NOMO-1 treated with dmso at 0.1 percent for 144 hours (cell line): ENCODE results near the gene SLIRP.
A peak's percentile ranks its signal among the peaks of the same experiment; 100 is the strongest.
"Not testable (repeated sequence)": the region's sequence is repeated elsewhere in the genome, so short reads cannot be mapped to it uniquely, and the experiment has no call there.

Experiments used
- DNase-seq: peaks from one replicate; lab custom pipeline; 2025; ENCODE audit not compliant: unreplicated experiment; lab: John Stamatoyannopoulos, UW

SLIRP gene

DNA sequence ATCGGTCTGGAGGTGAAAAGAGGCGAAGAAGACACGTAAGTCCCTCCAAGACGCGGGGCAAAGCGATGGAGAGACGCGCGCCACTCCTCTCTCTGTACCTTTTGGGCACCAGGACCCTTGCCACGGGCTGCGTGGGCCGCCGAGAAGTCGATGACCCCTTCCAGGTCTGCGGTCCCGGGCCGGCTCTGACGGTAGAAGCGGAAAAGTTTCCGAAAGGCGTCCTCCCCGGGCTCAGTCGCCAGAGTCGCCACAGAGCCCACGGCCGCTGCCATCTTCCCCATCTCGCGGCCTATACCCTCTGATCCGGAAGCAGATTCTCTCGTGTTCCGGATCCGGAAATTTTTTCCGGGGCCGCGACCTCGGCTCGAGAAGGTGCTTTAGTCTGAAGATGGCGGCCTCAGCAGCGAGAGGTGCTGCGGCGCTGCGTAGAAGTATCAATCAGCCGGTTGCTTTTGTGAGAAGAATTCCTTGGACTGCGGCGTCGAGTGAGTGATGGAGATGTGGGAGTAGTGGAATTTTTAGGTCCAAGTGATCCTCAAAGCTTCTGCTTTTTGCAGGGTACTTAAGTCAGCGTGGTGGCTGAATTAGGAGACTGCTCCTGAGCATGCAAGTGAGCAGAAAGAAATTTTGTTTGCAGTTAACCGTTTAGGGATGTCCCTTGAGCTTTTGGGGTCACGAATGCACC lies at the start of gene SLIRP, which contains the start of gene ALKBH1:
TSS of gene SLIRP (plus strand) at position 380 of the 685 bp plus-strand sequence. CDS start at position 389, 9 bp downstream.
TSS of gene ALKBH1 (minus strand) at position 300 of the 685 bp plus-strand sequence. CDS start at position 281, 19 bp downstream.
- peak; percentile 87 for DNase-seq

DNA sequence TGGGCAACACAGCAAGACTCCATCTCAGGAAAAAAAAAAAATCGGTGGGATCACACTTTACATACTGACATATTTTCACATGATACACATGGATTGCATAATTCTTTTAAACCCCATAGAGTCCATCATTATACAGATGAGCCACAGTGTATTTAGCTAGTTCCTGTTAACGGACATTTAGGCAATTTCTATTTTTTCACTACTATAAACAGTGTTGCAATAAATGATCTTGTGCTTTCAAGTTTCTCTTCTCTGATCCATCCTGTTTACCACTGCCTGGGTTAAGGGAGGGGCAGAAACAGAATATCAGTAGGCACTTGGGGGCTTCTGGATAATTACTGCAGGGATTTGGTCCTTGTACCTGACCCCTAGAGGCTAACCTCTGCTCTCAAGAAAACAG lies 48.1 kb upstream of the SLIRP start:
- DNase-seq = peak; percentile 74

DNA sequence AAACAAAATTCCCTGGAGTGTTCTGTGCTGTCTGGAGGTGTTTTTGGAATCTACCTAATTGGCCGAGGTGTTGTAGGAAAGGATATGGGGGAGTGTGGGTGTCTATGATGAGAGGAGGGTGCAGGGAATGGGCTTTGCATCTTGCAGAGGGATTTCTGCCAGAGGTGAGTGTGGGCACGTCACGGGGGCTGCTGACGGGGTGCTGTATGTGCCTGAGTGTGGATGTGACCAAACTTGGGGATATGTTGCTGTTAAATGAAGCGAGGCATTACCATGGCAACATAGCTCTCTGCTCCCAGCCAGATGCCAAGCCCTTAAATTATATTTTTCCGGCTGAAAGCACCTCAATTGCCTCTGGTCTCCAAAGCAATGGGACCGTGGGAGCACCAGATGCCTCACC lies 47.1 kb upstream of the SLIRP start:
- DNase-seq = no peak

DNA sequence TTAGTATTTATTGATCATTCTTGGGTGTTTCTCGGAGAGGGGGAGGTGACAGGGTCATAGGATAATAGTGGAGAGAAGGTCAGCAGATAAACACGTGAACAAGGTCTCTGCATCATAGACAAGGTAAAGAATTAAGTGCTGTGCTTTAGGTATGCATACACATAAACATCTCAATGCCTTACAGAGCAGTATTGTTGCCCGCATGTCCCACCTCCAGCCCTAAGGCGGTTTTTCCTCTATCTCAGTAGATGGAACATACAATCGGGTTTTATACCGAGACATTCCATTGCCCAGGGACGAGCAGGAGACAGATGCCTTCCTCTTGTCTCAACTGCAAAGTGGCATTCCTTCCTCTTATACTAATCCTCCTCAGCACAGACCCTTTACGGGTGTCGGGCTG lies 46.3 kb upstream of the SLIRP start:
- DNase-seq = not testable (repeated sequence)

DNA sequence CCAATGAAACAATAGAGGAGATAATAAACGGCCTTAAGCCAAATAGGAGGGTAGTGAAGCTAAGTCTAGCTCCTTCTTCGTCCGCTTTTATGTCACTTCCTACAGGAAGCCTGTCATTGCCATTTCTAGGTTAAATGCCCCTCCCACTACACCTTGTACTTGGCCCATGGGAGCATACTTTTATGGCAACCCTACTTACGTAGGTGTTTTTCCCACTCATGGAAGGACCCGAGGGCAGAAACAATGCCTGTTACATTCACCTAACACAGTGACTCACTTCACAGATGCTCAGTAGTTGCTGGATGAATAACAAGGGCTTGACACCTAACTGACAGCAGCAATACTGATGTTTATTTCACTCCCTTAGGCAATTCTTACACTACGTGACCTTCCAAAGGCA lies 44.6 kb upstream of the SLIRP start:
- no peak for DNase-seq

DNA sequence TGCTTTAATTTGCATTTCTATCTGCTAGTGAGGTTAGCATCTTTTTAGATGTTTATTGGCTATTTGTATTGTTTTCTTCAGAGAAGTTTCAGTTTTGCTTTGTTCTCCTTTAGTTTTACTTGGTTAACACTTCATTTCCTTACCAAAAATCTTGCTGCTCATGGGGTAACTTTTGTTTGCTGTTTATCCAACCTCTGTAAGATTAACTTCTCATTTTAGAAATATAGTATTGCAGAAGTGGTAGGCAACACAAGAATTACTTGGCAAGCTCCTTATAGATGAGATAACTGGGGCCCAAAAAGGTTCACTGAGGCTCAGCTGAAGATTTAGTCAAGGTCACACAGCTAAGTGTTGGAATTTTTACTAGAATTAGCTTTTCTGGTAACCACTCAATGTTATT lies 40.6 kb upstream of the SLIRP start:
- DNase-seq = no peak

DNA sequence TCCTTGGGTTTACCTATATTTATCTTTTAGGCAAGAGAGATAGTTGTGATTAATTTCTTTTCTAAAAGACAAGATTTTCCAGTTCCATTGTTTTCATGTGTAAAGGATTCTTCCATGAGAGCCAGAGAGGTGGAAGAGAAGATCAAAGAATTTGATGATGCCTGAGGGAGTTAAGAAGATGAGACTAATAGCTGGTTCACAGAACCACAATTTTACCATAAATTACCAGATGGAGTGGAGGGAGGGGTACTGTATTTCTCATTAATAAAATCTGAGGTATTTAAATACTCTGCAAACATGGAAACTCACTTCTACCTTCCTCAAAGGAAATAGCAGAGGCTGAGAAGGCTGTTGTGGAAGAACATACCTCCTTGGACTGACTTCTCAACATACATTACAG lies 34.7 kb upstream of the SLIRP start:
- DNase-seq = no peak

DNA sequence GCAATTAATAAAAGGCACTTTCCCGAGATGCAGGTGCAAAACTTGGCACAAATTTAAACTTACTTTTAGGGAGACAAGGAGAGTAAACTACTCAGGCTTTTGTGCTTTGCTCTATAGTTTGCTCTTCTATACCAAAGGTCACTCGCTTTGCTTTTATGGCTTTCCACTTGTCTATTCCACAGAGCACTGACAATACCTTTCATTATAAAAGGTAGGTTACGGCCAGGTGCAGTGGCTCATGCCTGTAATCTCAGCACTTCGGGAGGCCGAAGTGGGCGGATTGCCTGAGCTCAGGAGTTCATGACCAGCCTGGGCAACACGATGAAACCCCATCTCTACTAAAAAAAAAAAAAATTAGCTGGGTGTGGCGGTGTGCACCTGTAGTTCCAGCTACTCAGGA lies 33.0 kb upstream of the SLIRP start:
- DNase-seq = no peak

DNA sequence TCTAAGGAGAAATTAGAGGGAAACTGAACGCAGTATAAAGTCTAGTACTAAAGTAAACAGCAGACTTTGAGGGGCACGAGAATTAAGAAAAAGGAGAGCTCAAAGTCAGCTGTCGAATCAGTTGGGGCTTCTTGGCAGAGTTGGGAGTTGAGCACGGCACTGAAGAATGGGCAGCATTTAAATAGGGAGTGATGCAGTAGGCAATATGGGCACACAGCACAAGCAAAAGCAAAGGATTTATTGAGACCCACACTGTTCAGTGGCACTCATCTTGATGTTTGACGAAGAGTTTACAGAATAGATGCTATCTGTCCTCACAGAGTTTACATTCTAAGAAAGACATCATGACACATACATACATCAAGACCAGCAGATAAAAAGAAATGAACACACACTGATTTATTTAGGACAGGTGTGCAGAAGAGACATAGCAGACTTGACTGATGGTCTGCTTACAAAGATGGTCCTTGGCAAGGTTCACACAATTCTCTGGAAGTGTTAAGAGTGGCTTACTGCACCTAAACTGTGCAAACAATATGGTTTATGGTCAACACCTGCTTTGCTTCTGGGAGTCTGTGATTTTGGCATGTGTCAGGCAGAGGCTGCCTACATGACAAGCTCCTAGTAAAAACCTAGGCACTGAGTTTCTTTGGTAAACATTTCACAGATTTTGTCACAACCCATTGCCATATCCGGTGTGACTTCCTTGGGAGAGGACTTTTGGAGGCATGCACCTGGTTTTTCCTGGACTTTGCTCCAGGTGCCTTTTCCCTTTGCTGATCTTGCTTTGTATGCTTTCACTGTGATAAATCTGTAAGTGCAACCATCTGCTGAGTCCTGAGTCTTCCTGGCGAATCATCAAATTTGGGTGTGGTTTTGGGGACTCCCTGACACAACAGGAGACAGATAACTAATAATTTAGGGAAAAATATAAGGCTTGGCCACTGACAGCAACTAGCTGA lies 26.4 kb upstream of the SLIRP start:
- DNase-seq = no peak

DNA sequence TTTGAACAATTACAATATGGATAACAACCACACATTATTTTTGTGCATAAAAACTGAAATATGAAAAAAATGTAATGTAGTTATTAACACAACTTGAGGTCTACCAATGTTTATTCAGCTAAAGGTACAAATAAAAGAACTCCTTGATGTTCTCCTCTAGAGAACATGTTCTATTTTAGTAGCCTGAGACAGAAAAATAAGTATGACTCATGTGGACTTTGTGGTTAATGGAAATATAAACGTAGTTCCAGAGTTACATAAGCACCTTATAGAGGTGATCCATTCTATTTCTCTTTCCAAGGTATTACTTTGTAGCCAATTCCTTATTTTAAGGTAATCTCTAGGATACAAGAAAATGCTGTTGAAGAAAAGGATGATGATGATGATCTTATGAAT lies 25.7 kb upstream of the SLIRP start:
- DNase-seq = no peak

DNA sequence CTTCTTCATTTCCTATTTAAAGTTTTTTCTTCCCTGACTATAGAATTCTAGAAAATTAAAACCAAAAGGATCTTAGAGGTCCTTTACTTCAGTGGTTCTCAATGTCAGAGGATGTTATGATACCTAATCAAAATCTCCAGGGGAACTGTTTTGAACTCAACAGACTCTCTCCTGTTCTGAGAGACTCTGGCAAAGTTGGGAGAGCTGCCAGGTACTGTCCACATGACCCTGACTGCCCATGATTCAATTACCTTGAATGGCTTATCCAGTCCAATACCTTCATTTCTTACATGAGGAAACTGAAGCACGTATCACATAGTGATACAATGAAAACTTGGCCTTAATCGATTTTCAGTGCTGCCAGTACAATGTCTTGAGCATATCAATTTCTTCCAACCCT lies 16.6 kb upstream of the SLIRP start:
- no peak for DNase-seq

DNA sequence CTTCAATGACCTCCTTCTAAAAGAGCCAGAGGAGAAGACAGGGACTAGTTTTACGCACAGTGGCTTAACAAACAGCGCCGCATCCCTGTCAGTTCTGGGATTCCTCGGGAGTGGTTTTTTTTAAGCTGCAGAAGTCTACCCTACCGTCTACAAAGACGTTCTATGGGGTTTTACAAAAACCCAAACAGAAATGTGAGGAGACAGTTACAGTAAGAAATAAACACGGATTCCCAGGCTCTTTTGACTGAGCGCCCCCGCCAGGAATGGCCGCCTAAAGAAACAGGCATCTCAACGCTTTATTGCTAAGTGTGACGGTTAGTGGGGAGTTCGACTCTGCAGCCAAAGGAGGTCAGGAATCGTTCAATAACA lies 564 bp upstream of the SLIRP start:
- peak; percentile 9 for DNase-seq

DNA sequence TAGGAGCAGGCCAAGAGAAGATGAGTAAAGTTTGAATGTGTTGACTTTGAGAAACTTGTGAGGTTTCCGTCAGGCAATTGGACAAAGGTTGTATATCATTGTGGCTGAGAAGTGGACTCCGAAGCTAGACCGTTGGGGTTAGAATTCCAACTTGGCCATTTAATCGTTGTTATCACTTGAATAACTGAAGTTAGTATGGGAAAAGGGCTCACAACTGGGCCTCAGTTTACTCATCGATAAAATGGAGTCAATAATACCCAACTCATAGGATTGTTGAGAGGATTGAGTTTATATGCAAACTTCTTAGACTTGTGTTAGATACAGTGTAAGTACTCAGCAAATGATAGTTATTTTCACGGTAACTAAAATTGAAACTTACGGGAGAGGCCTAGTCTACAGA lies 846 bp downstream of the SLIRP start:
- no peak for DNase-seq

DNA sequence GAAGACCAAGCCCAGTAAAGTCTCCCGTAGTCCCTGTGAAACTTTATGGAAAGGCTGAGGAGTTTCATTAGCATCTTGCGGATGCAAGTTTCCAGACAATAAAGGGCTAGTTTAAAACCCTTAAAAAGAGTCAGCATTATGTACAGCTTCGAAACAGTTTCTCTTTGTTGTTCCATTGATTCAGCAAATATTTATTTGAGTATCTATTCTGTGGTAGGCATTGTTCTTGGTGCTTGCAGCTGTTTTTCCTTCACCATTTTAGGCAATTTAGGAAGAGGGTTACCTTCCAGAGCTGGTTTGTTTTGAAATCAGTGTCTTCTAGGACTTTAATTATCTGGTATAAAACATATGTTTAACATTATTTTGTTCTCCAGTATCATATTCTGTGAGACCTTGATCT lies 1.5 kb downstream of the SLIRP start:
- no peak for DNase-seq

DNA sequence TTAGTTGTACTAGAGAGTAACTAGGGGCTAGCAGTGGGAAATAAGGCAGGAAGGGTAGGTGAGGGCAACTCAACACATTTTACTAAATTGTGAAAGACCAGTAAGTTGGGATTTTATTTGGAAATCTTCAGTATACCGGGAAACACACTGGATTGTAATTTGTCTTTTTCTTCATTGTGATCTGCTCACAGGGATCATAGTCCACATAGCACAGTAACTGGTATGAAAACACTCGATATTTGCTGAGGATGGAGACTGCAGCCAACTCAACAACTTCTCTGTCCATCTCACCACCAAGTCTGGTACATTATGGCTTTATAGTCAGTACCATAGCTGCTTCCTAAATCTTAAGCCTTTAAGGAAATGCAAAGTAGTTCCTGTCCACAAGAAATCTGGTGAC lies 2.5 kb downstream of the SLIRP start:
- DNase-seq = no peak

DNA sequence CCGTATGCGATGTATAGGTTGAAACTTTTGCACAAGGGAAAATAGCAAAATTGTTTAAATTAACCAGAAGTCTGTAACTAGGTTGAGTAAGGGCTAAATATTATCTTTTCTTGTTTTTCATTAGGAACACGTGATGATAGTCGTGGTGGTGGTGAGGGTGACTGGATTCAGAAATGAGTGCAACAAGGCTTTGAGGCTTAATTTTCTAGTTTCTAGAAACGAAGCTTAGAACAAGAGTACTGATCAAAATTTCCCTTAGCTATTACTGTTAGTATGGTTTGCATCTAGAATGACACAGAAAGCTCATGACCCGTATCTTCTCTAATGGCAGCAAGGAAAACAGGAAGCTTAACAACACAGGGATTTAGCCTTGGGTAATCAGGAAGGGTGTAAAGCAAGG lies 7.0 kb downstream of the SLIRP start:
- no peak for DNase-seq

DNA sequence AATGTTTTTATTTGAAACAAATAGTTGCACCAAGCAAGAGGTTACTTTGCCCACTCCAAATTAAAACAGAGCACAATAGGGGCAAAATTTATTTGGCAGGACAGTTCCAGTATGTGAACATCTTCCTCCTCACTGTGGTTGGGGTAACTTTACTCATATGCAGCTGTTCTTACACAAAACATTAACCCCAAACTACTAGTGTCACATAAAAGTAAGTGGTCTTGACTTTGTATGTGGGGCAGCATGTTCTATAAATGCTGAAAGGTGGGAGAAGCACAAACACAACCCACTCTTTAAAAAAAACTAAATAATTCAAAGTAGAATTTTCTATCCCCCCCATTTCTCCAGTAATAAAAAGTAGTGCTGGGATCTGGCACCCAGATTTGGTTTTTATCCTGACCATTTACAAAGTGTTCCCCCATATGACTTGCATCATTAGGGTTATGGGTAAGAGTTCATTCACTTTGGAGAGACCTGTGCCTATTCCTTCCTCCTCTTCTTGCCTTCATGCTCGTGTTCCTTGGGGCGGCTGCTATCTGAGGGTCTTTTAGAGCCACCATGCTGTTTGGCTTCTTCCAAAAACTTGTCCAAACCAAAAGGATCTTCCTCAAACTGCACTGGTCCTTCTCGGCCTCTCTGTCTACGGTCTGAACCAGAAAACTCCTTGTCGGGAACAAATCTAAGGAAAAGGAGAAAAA lies 9.9 kb downstream of the SLIRP start:
- no peak for DNase-seq

DNA sequence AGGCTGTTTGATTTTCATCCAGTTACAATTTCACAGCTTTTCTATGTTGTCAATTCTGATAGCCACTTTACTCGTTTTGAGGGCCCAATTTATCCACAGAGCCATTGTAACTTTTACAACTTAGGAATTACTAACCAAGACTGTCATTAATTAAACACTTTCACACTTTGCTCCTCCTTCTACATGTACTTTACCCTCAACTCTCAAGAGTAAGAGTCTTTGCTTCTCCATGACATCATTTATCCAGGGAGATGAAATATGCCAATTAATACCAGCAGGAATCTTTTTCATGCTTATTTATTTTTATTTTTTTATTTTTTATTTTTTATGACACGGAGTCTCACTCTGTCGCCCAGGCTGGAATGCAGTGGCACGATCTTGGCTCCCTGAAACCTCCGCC lies 13.5 kb downstream of the SLIRP start:
- no peak for DNase-seq

DNA sequence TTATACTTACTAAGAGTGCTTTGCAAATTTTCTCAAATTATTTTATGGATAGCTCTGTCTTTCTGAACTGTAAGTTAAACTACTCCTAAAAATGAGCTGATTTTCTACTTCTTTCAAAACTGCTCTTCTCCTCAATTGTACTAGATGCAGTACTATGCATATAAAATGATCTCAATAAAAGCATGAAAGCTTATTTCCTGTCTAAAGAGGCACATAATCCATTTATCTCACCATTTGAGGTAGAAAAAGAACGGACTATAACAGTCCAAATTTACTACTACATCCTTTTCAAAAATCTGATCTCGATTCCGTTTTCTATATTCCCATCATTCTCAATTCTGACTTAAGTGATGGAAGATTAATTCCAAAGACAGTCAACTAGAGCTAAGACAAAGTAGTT lies 14.4 kb downstream of the SLIRP start:
- DNase-seq = no peak

DNA sequence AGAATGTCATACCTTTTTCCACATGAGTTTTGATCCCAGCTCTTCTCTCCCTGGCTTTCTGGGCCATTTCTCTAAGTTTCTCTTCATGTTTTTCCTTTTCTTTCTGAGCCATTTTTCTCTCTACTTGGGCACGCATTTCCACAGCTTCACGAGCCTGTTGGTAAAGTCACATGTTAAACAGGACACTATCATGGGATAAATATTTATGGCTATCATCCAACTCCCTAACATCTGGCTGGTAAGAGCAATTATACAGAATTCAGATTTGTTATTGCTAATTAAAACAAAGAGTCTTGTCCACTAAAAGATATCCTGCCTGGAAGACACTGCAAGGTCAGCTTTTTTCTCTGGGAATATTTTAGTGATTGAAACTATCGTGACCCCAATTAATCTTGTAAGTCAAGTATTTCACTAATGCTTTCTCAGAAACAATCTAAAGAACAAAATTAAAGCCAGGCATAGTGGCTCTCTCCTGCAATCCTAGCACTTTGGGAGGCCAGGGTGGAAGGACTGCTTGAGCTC lies 23.1 kb downstream of the SLIRP start:
- no peak for DNase-seq

DNA sequence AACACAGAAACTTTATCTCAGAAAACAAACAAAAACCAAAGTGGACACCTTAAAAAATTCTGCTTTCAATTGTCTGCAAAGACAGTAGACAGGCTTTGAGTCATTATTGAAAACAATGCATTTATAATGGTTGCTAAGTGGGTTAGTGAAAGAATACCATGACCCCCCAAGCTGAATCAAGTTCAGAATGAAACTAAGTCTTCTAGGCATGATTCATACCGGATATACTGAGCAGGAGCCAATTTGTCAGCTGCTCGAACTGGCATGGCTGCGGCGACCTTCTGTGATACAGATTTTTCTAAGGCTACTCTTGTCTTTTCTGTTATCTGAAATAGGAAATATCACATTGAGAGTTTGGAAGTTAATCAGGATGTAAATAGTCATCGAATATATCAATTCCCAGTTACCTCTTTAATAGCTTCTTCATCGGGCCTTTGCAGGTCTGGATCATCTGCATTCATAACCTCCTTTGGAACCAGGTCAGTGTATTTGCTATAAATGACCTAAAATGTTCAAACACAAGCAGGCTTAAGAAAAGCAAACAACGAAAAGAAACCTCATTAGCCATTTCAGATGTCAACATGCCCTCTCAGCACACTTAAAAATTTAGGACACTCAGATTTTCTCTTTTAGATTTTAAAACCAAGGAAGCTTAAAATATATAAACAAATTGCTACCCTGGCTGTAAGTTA lies 30.8 kb downstream of the SLIRP start:
- DNase-seq = no peak
